SK-N-SH (cell line): Measurements from ENCODE around the gene HK1. TPM values are rescaled to one million over a fixed set of nuclear protein-coding genes. Genes with fewer than 3 reads are reported as not detected.
"Not testable (repeated sequence)": the region's sequence is repeated elsewhere in the genome, so short reads cannot be mapped to it uniquely, and the experiment has no call there.

ENCODE experiments used
- CTCF ChIA-PET: fragments of 300-600, 350-600 bp; formaldehyde crosslinking; extraction: SDS; loops from one replicate; lab custom pipeline; 2021; lab: Yijun Ruan, JAX
- POLR2A ChIA-PET: fragments of 350-600 bp; sonication (Branson Sonifier 250); formaldehyde crosslinking; extraction: SDS; loops from one replicate; lab custom pipeline; 2020; ENCODE audit warnings: antibody characterized with exemption, inconsistent platforms; lab: Yijun Ruan, JAX
- DNase-seq: peaks from one replicate; pipeline ENCODE4 v3.0.0; 2012
- H2AFZ ChIP-seq: fragments of 200-600 bp; sonication (generic); 2 replicates; pipeline ENCODE4 v1.8.1; 2016; ENCODE audit warnings: antibody characterized with exemption, mild to moderate bottlenecking, low read depth
- H3F3A ChIP-seq: fragments of 200-600 bp; sonication (generic); replicated peaks from 2 replicates; pipeline ENCODE3; 2016; ENCODE audit warnings: antibody characterized with exemption, mild to moderate bottlenecking; ENCODE audit not compliant: insufficient read depth
- H3K27ac ChIP-seq, 2 experiments: fragments of 200-500 bp in 1 of 2; fragments of 200-600 bp in 1 of 2; sonication (Bioruptor generic) in 1 of 2; sonication (generic), shearing (Covaris generic) in 1 of 2; 2 replicates each; pipeline versions ENCODE4 v1.5.1 to v1.6.1; 2014 to 2016; ENCODE audit warnings: low read depth in 2 of 2, inconsistent platforms in 1 of 2, low read length in 1 of 2, mild to moderate bottlenecking in 1 of 2, mixed read lengths in 1 of 2
- H3K27me3 ChIP-seq: fragments of 200-600 bp; sonication (generic), shearing (Covaris generic); 2 replicates; pipeline ENCODE4 v1.6.1; 2016; ENCODE audit warnings: mixed run types; ENCODE audit not compliant: insufficient read depth
- H3K36me3 ChIP-seq, 2 experiments: fragments of 200-500 bp in 1 of 2; fragments of 200-600 bp in 1 of 2; sonication (Bioruptor generic) in 1 of 2; sonication (generic) in 1 of 2; replicated peaks in 1 of 2; 2 replicates each; pipeline versions ENCODE3 to v1.5.1; 2014 to 2016; ENCODE audit warnings: low read length in 1 of 2, mild to moderate bottlenecking in 1 of 2; ENCODE audit not compliant: insufficient read depth in 2 of 2, control insufficient read depth in 1 of 2
- H3K4me1 ChIP-seq, 2 experiments: fragments of 200-500 bp in 1 of 2; fragments of 200-600 bp in 1 of 2; sonication (Bioruptor generic) in 1 of 2; sonication (generic), shearing (Covaris generic) in 1 of 2; 2 replicates each; pipeline versions ENCODE4 v1.5.1 to v1.6.1; 2014 to 2016; ENCODE audit warnings: low read depth in 1 of 2, low read length in 1 of 2, mixed run types in 1 of 2; ENCODE audit not compliant: insufficient read depth in 2 of 2, control insufficient read depth in 1 of 2
- H3K4me2 ChIP-seq: fragments of 200-600 bp; sonication (generic), shearing (Covaris generic); 2 replicates; pipeline ENCODE4 v1.6.1; 2017; ENCODE audit warnings: mixed run types
- H3K4me3 ChIP-seq, 2 experiments: fragments of 200-500 bp in 1 of 2; fragments of 200-600 bp in 1 of 2; sonication (Bioruptor generic) in 1 of 2; sonication (generic), shearing (Covaris generic) in 1 of 2; 2 replicates each; pipeline versions ENCODE4 v1.5.1 to v1.8.1; 2014 to 2016; ENCODE audit warnings: low read depth in 2 of 2, inconsistent platforms in 1 of 2, low read length in 1 of 2, mild to moderate bottlenecking in 1 of 2, mixed read lengths in 1 of 2, moderate library complexity in 1 of 2
- H3K79me2 ChIP-seq: fragments of 200-600 bp; sonication (generic); 2 replicates; pipeline ENCODE4 v1.8.1; 2017; ENCODE audit warnings: mild to moderate bottlenecking; ENCODE audit not compliant: insufficient read depth
- H3K9ac ChIP-seq: fragments of 200-600 bp; sonication (generic); 2 replicates; pipeline ENCODE4 v1.6.1; 2017; ENCODE audit warnings: mixed run types
- H3K9me2 ChIP-seq: fragments of 200-600 bp; sonication (generic); 2 replicates; pipeline ENCODE4 v1.6.1; 2017; ENCODE audit warnings: mixed run types
- H3K9me3 ChIP-seq: fragments of 200-600 bp; sonication (generic); 2 replicates; pipeline ENCODE4 v1.6.1; 2017; ENCODE audit warnings: mixed run types, mild to moderate bottlenecking, moderate library complexity
- H4K20me1 ChIP-seq: fragments of 200-600 bp; sonication (generic); 2 replicates; pipeline ENCODE4 v1.6.1; 2017; ENCODE audit warnings: mild to moderate bottlenecking, mixed run types; ENCODE audit not compliant: insufficient read depth
- ELF1 ChIP-seq: IDR thresholded peaks from 2 replicates; pipeline ENCODE4 v1.4.0; 2012
- MXI1 ChIP-seq: IDR thresholded peaks from 2 replicates; pipeline ENCODE4 v1.6.1; 2012; ENCODE audit warnings: mild to moderate bottlenecking, low read depth, low read length, improper control_type of control experiment
- SIN3A ChIP-seq: IDR thresholded peaks from 2 replicates; pipeline ENCODE4 v1.6.1; 2012; ENCODE audit warnings: low read depth, mild to moderate bottlenecking, low read length, moderate library complexity, borderline replicate concordance
- SMC3 ChIP-seq: IDR thresholded peaks from 2 replicates; pipeline ENCODE4 v1.6.1; 2012; ENCODE audit warnings: low read depth, low read length, improper control_type of control experiment
- YY1 ChIP-seq: IDR thresholded peaks from 2 replicates; pipeline ENCODE4 v1.4.0; 2012; ENCODE audit warnings: low read depth, mild to moderate bottlenecking
- WGBS: methylation state at CpG from one replicate; pipeline ENCODE4 v1.1.6; 2017; ENCODE audit warnings: low lambda C conversion rate; 5-methylcytosine and 5-hydroxymethylcytosine counted together
- polyA plus RNA-seq, 3 experiments: library from polyadenylated mRNA; depleted of rRNA; stranded (reverse); fragments of >200 nt; gene quantifications; 2 replicates each; pipeline ENCODE4 v1.2.3, GENCODE V29; 2012
- TF ChIP-seq, protein P1 (sequence below): IDR thresholded peaks from 2 replicates; pipeline ENCODE4 v1.6.1; 2012; ENCODE audit warnings: mild to moderate bottlenecking, low read depth, low read length, moderate library complexity
- TF ChIP-seq, protein P2 (sequence below): IDR thresholded peaks from 2 replicates; pipeline ENCODE4 v1.4.0; 2012; ENCODE audit warnings: low read depth, borderline replicate concordance

Gene HK1
- polyA plus RNA-seq, 1 of the 3 experiments (the other 2 are of a cell fraction) = 38.7 TPM

- 66% methylated on average over 4 of the region's 4 CpGs for WGBS
- Histone ChIP-seq H3K4me1 (no peaks in the 10 kb centered on the region; a peak in 1 of 4 replicates), H3K9ac (no peak overlapping the region), H2AFZ (no peak overlapping the region), H3K9me2 (no peaks in the 10 kb centered on the region), H4K20me1 (no peaks in the 10 kb centered on the region), H3K4me2 (no peak overlapping the region), H3F3A (no peaks in the 10 kb centered on the region), H3K9me3 (no peaks in the 10 kb centered on the region), H3K36me3 (no peaks in the 10 kb centered on the region), H3K4me3 (no peak overlapping the region), H3K27me3 (no peaks in the 10 kb centered on the region), H3K79me2 (no peaks in the 10 kb centered on the region), H3K27ac (no peak overlapping the region)
- CTCF ChIA-PET = interaction anchor here (1.5 kb wide), 1 partner anchor 23 kb away, joined by 4 read pairs; no protein-coding TSS in a partner anchor
- DNase-seq = no peak
- no peak for TF ChIP-seq MXI1
- TF ChIP-seq, protein P1, sequence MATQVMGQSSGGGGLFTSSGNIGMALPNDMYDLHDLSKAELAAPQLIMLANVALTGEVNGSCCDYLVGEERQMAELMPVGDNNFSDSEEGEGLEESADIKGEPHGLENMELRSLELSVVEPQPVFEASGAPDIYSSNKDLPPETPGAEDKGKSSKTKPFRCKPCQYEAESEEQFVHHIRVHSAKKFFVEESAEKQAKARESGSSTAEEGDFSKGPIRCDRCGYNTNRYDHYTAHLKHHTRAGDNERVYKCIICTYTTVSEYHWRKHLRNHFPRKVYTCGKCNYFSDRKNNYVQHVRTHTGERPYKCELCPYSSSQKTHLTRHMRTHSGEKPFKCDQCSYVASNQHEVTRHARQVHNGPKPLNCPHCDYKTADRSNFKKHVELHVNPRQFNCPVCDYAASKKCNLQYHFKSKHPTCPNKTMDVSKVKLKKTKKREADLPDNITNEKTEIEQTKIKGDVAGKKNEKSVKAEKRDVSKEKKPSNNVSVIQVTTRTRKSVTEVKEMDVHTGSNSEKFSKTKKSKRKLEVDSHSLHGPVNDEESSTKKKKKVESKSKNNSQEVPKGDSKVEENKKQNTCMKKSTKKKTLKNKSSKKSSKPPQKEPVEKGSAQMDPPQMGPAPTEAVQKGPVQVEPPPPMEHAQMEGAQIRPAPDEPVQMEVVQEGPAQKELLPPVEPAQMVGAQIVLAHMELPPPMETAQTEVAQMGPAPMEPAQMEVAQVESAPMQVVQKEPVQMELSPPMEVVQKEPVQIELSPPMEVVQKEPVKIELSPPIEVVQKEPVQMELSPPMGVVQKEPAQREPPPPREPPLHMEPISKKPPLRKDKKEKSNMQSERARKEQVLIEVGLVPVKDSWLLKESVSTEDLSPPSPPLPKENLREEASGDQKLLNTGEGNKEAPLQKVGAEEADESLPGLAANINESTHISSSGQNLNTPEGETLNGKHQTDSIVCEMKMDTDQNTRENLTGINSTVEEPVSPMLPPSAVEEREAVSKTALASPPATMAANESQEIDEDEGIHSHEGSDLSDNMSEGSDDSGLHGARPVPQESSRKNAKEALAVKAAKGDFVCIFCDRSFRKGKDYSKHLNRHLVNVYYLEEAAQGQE = no peak
- no peak for TF ChIP-seq SIN3A
- TF ChIP-seq, protein P2, sequence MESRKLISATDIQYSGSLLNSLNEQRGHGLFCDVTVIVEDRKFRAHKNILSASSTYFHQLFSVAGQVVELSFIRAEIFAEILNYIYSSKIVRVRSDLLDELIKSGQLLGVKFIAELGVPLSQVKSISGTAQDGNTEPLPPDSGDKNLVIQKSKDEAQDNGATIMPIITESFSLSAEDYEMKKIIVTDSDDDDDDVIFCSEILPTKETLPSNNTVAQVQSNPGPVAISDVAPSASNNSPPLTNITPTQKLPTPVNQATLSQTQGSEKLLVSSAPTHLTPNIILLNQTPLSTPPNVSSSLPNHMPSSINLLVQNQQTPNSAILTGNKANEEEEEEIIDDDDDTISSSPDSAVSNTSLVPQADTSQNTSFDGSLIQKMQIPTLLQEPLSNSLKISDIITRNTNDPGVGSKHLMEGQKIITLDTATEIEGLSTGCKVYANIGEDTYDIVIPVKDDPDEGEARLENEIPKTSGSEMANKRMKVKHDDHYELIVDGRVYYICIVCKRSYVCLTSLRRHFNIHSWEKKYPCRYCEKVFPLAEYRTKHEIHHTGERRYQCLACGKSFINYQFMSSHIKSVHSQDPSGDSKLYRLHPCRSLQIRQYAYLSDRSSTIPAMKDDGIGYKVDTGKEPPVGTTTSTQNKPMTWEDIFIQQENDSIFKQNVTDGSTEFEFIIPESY = no peak
- TF ChIP-seq ELF1 = no peak
- no peak for TF ChIP-seq YY1
- no peak for TF ChIP-seq SMC3
- POLR2A ChIA-PET = no interaction called here
These were observed 29.1 kb downstream of the HK1 start for GRCh38 chr10:69307434-69307833.

DNA sequence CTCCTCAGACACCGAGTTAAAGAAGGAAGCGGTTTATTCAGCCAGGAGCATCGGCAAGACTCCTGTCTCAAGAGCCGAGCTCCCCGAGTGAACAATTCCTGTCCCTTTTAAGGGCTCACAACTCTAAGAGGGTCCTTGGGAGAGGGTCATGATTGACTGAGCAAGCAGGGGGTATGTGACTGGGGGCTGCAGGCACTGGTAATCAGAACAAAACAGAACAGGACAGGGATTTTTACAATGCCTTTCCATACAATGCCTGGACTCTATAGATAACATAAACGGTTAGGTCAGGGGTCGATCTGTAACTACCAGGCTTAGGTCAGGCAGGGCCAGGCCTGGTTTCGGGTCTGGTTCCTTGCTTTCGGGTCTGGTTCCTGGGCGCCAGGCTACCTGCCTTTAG is 30.0 kb downstream of the HK1 start:
- H2AFZ ChIP-seq, H3K9ac ChIP-seq, H3F3A ChIP-seq, H3K36me3 ChIP-seq, H3K4me1 ChIP-seq, H3K9me3 ChIP-seq, H3K79me2 ChIP-seq, H3K4me3 ChIP-seq, H3K9me2 ChIP-seq, DNase-seq, POLR2A ChIA-PET, H3K27me3 ChIP-seq, H4K20me1 ChIP-seq, H3K4me2 ChIP-seq, H3K27ac ChIP-seq: not testable (repeated sequence)
- 87% methylated on average over 10 of the region's 10 CpGs for WGBS
- CTCF ChIA-PET = interaction anchor here (1.5 kb wide), 1 partner anchor 24 kb away, joined by 4 read pairs; no protein-coding TSS in a partner anchor
